Tibial artery (tissue), 4 donors: ENCODE results near the gene FLII.

Experiments
- DNase-seq, 2 donors: peaks; one replicate each; pipeline ENCODE4 v3.0.0-alpha.2; 2019
- H3K27ac ChIP-seq, 2 donors: fragments of 200-600 bp; sonication (generic) in 1 of 2; 1 replicate in 1 of 2; 2 replicates in 1 of 2; pipeline ENCODE4 v1.5.1; 2018 to 2019; ENCODE audit warnings: mild to moderate bottlenecking in 1 of 2
- H3K27me3 ChIP-seq, 2 donors: fragments of 200-600 bp; sonication (generic) in 1 of 2; one replicate each; pipeline versions ENCODE4 v1.5.1 to v1.6.0; 2016 to 2019
- H3K36me3 ChIP-seq, 3 donors: fragments of 200-600 bp; sonication (generic) in 2 of 3; one replicate each; pipeline ENCODE4 v1.5.1; 2016 to 2019; ENCODE audit warnings: mild to moderate bottlenecking in 2 of 3
- H3K4me1 ChIP-seq, 4 donors: fragments of 200-600 bp; sonication (generic) in 2 of 4; 1 replicate in 3 of 4; 2 replicates in 1 of 4; pipeline ENCODE4 v1.5.1; 2016 to 2019
- H3K4me3 ChIP-seq, 2 donors: fragments of 200-600 bp; sonication (generic) in 1 of 2; 1 replicate in 1 of 2; 2 replicates in 1 of 2; pipeline ENCODE4 v1.5.1; 2018 to 2019; ENCODE audit warnings: mild to moderate bottlenecking in 2 of 2
- H3K9me3 ChIP-seq, 3 donors: fragments of 200-600 bp; sonication (generic) in 1 of 3; one replicate each; pipeline ENCODE4 v1.5.1; 2016 to 2019
- CTCF ChIP-seq, 2 experiments: fragments of 200-600 bp in 1 of 2; fragments of 450-650 bp in 1 of 2; IDR thresholded peaks; one replicate each; pipeline ENCODE4 v1.5.1; 2017 to 2019; ENCODE audit warnings: antibody characterized with exemption in 2 of 2, mild to moderate bottlenecking in 1 of 2, moderate library complexity in 1 of 2
- intact Hi-C: fragments of 100-400 bp; cut with DNase I; formaldehyde crosslinking; loops from one replicate; pipeline ENCODE4 v1.15.0; 2023; ENCODE audit warnings: low total_unique reads

The FLII gene

DNA sequence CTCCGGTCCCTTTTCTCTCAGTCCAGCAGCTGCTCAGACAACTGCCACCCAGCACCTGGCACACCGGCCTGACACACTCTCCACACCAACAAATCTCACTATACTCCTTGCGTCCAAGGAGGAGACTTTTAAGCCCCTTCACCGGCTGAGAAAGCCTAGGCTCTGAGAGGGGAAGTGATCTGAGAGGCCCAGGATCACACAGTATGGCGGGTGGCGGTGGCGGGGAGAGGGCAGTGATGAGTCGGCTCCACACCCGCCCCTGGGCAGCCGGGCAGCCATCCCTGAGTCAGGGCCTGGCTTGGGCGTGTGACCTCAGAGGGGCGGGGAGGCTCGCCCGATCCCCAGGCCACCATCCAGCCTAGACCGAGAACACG lies 569 bp downstream of the FLII start:
- Histone ChIP-seq H3K4me3 (peak overlapping the region; percentile 89 to 93), H3K9me3 (no peaks in the 10 kb centered on the region), H3K36me3 (peaks cover 28 to 45% (median 39%) of the 10 kb centered on the region in 3 donors), H3K27me3 (no peaks in the 10 kb centered on the region), H3K27ac (peak overlapping the region; percentile 98 to 99), H3K4me1 (peaks cover 0 to 63% (median 45%) of the 10 kb centered on the region in 4 donors)
- no peak for TF ChIP-seq CTCF (IDR thresholded peaks at IDR 0.05)
- intact Hi-C loops, result no loop called here
- DNase-seq, result peak; percentile 86 to 92

- intact Hi-C loops, result no loop called here
- DNase-seq, result peak; percentile 71 to 80
- H3K9me3 ChIP-seq, result no peaks in the 10 kb centered on the region
- peak overlapping the region; percentile 89 to 93 for H3K4me3 ChIP-seq
- peak overlapping the region; percentile 98 to 99 for H3K27ac ChIP-seq
- H3K27me3 ChIP-seq, result no peaks in the 10 kb centered on the region
- peaks cover 34 to 45% (median 43%) of the 10 kb centered on the region in 3 donors for H3K36me3 ChIP-seq
- H3K4me1 ChIP-seq, result peaks cover 0 to 59% (median 40%) of the 10 kb centered on the region in 4 donors
- TF ChIP-seq CTCF (IDR thresholded peaks at IDR 0.05), result no peak
Observed at GRCh38 chr17:18257268-18257981, 1.1 kb downstream of the FLII start.

DNA sequence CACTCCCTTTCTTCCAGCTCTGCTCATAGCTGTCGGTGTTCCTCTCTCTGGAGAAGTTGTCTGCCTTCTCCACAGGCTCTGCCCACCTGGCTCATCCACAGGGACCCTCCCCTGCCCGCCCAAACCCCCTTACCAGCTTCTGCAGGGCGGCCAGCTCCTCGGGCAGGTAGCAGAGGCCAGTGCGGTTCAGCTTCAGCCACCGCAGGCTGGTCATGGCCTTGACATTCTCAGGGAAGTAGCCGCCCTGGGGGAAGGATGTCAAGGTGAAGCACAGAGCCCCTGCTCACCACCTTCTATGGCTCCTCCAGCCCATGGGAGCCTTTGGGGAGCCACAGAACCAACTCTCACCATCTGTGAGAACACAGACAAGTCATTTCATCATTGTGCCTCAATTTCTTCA lies 1.8 kb downstream of the FLII start:
- H3K9me3 ChIP-seq, result no peaks in the 10 kb centered on the region
- peaks cover 0 to 52% (median 33%) of the 10 kb centered on the region in 4 donors for H3K4me1 ChIP-seq
- H3K27ac ChIP-seq, result peak overlapping the region; percentile 98 to 99
- no peaks in the 10 kb centered on the region for H3K27me3 ChIP-seq
- intact Hi-C loops, result no loop called here
- H3K36me3 ChIP-seq, result peaks cover 40 to 52% (median 49%) of the 10 kb centered on the region in 3 donors
- peak overlapping the region; percentile 89 to 93 for H3K4me3 ChIP-seq
- no peak for DNase-seq
- TF ChIP-seq CTCF (IDR thresholded peaks at IDR 0.05), result no peak

DNA sequence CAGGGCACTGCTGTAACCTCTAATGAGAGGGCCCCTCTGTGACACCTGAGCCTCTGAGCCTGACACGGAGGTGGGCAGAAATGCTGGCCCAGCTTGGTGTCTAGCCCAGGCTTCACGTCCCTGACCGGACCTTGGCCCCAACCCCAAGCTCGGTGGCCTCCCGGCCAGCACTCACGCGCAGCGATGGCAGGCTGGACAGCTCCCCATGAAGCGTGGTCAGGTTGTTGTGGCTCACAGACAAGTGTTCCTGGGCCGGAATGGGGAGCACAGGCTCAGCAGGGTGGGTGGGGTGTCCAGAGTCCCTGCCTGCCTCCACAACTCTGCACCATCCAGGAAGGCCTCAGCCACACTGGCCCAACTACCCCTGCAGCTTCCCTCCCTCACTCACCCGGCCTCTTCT lies 2.2 kb downstream of the FLII start:
- DNase-seq, result no peak
- no peaks in the 10 kb centered on the region for H3K9me3 ChIP-seq
- TF ChIP-seq CTCF (IDR thresholded peaks at IDR 0.05), result no peak
- peak overlapping the region in 1 of 2 donors; percentile 93 for H3K4me3 ChIP-seq
- H3K4me1 ChIP-seq, result peaks cover 0 to 48% (median 29%) of the 10 kb centered on the region in 4 donors
- H3K27ac ChIP-seq, result peak overlapping the region in 1 of 2 donors; percentile 98
- intact Hi-C loops, result no loop called here
- peaks cover 45 to 56% (median 54%) of the 10 kb centered on the region in 3 donors for H3K36me3 ChIP-seq
- H3K27me3 ChIP-seq, result no peaks in the 10 kb centered on the region

- DNase-seq, result no peak
- Histone ChIP-seq H3K4me3 (no peak overlapping the region), H3K9me3 (no peaks in the 10 kb centered on the region), H3K36me3 (peaks cover 57 to 69% (median 66%) of the 10 kb centered on the region in 3 donors), H3K27ac (no peak overlapping the region), H3K4me1 (peaks cover 0 to 41% (median 26%) of the 10 kb centered on the region in 4 donors), H3K27me3 (no peaks in the 10 kb centered on the region)
- intact Hi-C loops, result no loop called here
- TF ChIP-seq CTCF (IDR thresholded peaks at IDR 0.05), result no peak
Observed at GRCh38 chr17:18254888-18255649, 3.5 kb downstream of the FLII start.
